GM19025 (cell line): ENCODE measurements around the gene HAUS7.

Experiments
- ATAC-seq: cut with Tn5 transposase; IDR thresholded peaks from one replicate; pipeline ENCODE4 v1.9.1; 2021; ENCODE audit warnings: mild to moderate bottlenecking, low read depth, moderate library complexity; ENCODE audit not compliant: unreplicated experiment

The HAUS7 gene

GRCh38 chrX:153470411-153471363 lies at the start of gene HAUS7:
Gene HAUS7 (minus strand): TSS chrX:153470576. CDS start chrX:153470557, 19 bp downstream.
- peak; percentile 86 for ATAC-seq

- no peak for ATAC-seq
Measured at GRCh38 chrX:153519569-153520286, 49.4 kb upstream of the HAUS7 start.

- ATAC-seq = no peak
Measured at GRCh38 chrX:153517946-153518834, 47.8 kb upstream of the HAUS7 start.

- ATAC-seq = no peak
Measured at GRCh38 chrX:153517423-153517822, 47.0 kb upstream of the HAUS7 start, which contains the start of gene ATP2B3. Gene ATP2B3 (plus strand): TSS chrX:153517642. CDS start chrX:153536248, 18,606 bp downstream.

- ATAC-seq = no peak
Measured at GRCh38 chrX:153516073-153516472, 45.7 kb upstream of the HAUS7 start.

GRCh38 chrX:153515435-153515834 lies 45.1 kb upstream of the HAUS7 start:
- ATAC-seq = no peak

GRCh38 chrX:153514259-153514658 lies 43.9 kb upstream of the HAUS7 start:
- no peak for ATAC-seq

GRCh38 chrX:153513265-153513664 lies 42.9 kb upstream of the HAUS7 start:
- no peak for ATAC-seq

GRCh38 chrX:153512501-153512893 lies 42.1 kb upstream of the HAUS7 start:
- no peak for ATAC-seq

GRCh38 chrX:153511784-153512500 lies 41.6 kb upstream of the HAUS7 start:
- no peak for ATAC-seq

- no peak for ATAC-seq
Measured at GRCh38 chrX:153510383-153510782, 40.0 kb upstream of the HAUS7 start.

- ATAC-seq = no peak
Measured at GRCh38 chrX:153509592-153509991, 39.2 kb upstream of the HAUS7 start.

- ATAC-seq = no peak
Measured at GRCh38 chrX:153507484-153508178, 37.3 kb upstream of the HAUS7 start.

- no peak for ATAC-seq
Measured at GRCh38 chrX:153505361-153505760, 35.0 kb upstream of the HAUS7 start.

GRCh38 chrX:153504445-153505016 lies 34.2 kb upstream of the HAUS7 start:
- no peak for ATAC-seq

GRCh38 chrX:153502796-153503195 lies 32.4 kb upstream of the HAUS7 start:
- ATAC-seq = no peak

- no peak for ATAC-seq
Measured at GRCh38 chrX:153502131-153502530, 31.8 kb upstream of the HAUS7 start.

GRCh38 chrX:153501530-153501929 lies 31.2 kb upstream of the HAUS7 start:
- ATAC-seq = no peak
